GM12878 (cell line): Measurements from ENCODE around the gene AKAP13. TPM values are rescaled to one million over a fixed set of nuclear protein-coding genes. Genes with fewer than 3 reads are reported as not detected.
A peak's percentile ranks its signal among the peaks of the same experiment; 100 is the strongest.

Experiments used
- ATAC-seq: fragments of 200-7000 bp; cut with Tn5 transposase; 3 replicates; pipeline ENCODE4 v1.9.1; 2020; ENCODE audit warnings: mild to moderate bottlenecking, moderate library complexity
- BruUV-seq: library from RNA; stranded (reverse); fragments of 400-500 nt; replicated peaks from 2 replicates; lab custom pipeline; 2021; lab: Mats Ljungman, UMichigan
- CTCF ChIA-PET: fragments of 300-600 bp; sonication (Branson Sonifier 250); formaldehyde crosslinking; extraction: SDS; loops from one replicate; lab custom pipeline; 2021; ENCODE audit warnings: inconsistent platforms; lab: Yijun Ruan, JAX
- POLR2A ChIA-PET: fragments of 350-600 bp; formaldehyde crosslinking; extraction: SDS; loops from one replicate; lab custom pipeline; 2021; ENCODE audit warnings: inconsistent platforms; lab: Charles Lee
- RAD21 ChIA-PET: fragments of 300-600 bp; sonication (Branson Sonifier 250); formaldehyde crosslinking; loops from one replicate; lab custom pipeline; 2023; ENCODE audit warnings: antibody characterized with exemption; ENCODE audit not compliant: unreplicated experiment; lab: Charles Lee
- SMC1A ChIA-PET: fragments of 300-600 bp; sonication (Branson Sonifier 250); formaldehyde crosslinking; loops from one replicate; lab custom pipeline; 2023; ENCODE audit not compliant: unreplicated experiment, uncharacterized antibody; lab: Charles Lee
- DNase-seq: peaks from one replicate; pipeline ENCODE4 v3.0.0-alpha.2; 2011; ENCODE audit warnings: low read depth, low spot score
- FAIRE-seq: peaks from 3 replicates; lab custom pipeline; 2011; peaks lifted over from hg19 to GRCh38; lab: Jason Lieb, UNC
- H2AFZ ChIP-seq: 2 replicates; pipeline ENCODE4 v1.6.0; 2011; ENCODE audit warnings: low read depth, low read length, control low read depth; ENCODE audit not compliant: control insufficient read depth
- H3K27ac ChIP-seq: 2 replicates; pipeline ENCODE4 v1.5.1; 2011; ENCODE audit warnings: control low read depth; ENCODE audit not compliant: control insufficient read depth, insufficient read depth
- H3K27me3 ChIP-seq, 2 experiments: replicated peaks in 1 of 2; 2 replicates each; pipeline versions ENCODE4 v1.6.0 to v1.6.1; 2011; ENCODE audit warnings: low read length in 1 of 2; ENCODE audit not compliant: control insufficient read depth in 2 of 2, insufficient read depth in 2 of 2
- H3K36me3 ChIP-seq, 2 experiments: 2 replicates each; pipeline ENCODE4 v1.5.1; 2011; ENCODE audit warnings: low read length in 1 of 2; ENCODE audit not compliant: control insufficient read depth in 2 of 2, insufficient read depth in 2 of 2
- H3K4me1 ChIP-seq: 2 replicates; pipeline ENCODE4 v1.6.1; 2011; ENCODE audit warnings: mild to moderate bottlenecking, low read length, moderate library complexity, mixed read lengths; ENCODE audit not compliant: control insufficient read depth, insufficient read depth
- H3K4me2 ChIP-seq: 2 replicates; pipeline ENCODE4 v1.6.0; 2011; ENCODE audit warnings: control low read depth; ENCODE audit not compliant: control insufficient read depth, insufficient read depth
- H3K4me3 ChIP-seq: fragments of 200-600 bp; sonication (generic); 2 replicates; pipeline ENCODE4 v1.5.1; 2016
- H3K79me2 ChIP-seq: 2 replicates; pipeline ENCODE4 v1.6.0; 2011; ENCODE audit warnings: low read length; ENCODE audit not compliant: control insufficient read depth, insufficient read depth
- H3K9ac ChIP-seq: 2 replicates; pipeline ENCODE4 v1.8.0; 2011; ENCODE audit warnings: low read length, control low read depth, mixed read lengths; ENCODE audit not compliant: control insufficient read depth, insufficient read depth
- H3K9me3 ChIP-seq: replicated peaks from 3 replicates; pipeline ENCODE4 v1.5.1; 2011; ENCODE audit warnings: mild to moderate bottlenecking, low read length; ENCODE audit not compliant: control insufficient read depth, insufficient read depth
- H4K20me1 ChIP-seq: 2 replicates; pipeline ENCODE4 v1.6.0; 2011; ENCODE audit not compliant: control insufficient read depth, insufficient read depth
- BACH1 ChIP-seq: fragments of 450-650 bp; IDR thresholded peaks from 2 replicates; pipeline ENCODE4 v1.6.1; 2017; ENCODE audit warnings: mild to moderate bottlenecking, borderline replicate concordance
- NFYB ChIP-seq: IDR thresholded peaks from 2 replicates; pipeline ENCODE4 v1.6.1; 2011; ENCODE audit warnings: low read depth, mild to moderate bottlenecking, low read length, improper control_type of control experiment, moderate library complexity; ENCODE audit not compliant: insufficient read depth
- NR2C1 ChIP-seq: fragments of 450-650 bp; IDR thresholded peaks from 2 replicates; pipeline ENCODE4 v1.6.1; 2017; ENCODE audit warnings: antibody characterized with exemption, mild to moderate bottlenecking, moderate library complexity
- POLR2AphosphoS5 ChIP-seq: IDR thresholded peaks from 2 replicates; pipeline ENCODE4 v1.6.1; 2011; ENCODE audit warnings: mild to moderate bottlenecking, low read length, inconsistent platforms
- TCF7 ChIP-seq: IDR thresholded peaks from 2 replicates; pipeline ENCODE4 v1.6.1; 2014; ENCODE audit warnings: antibody characterized with exemption, borderline replicate concordance
- YBX1 ChIP-seq: fragments of 450-650 bp; IDR thresholded peaks from 2 replicates; pipeline ENCODE4 v1.6.1; 2016; ENCODE audit warnings: antibody characterized with exemption
- ZNF384 ChIP-seq: IDR thresholded peaks from 2 replicates; pipeline ENCODE4 v1.6.1; 2012; ENCODE audit warnings: low read depth, mild to moderate bottlenecking, low read length, improper control_type of control experiment, borderline replicate concordance
- WGBS: methylation state at CpG from one replicate; pipeline ENCODE4 v1.1.6; 2016; ENCODE audit warnings: low lambda C conversion rate; ENCODE audit not compliant: insufficient replicate concordance, insufficient coverage; ENCODE audit errors: missing lambda C conversion rate; 5-methylcytosine and 5-hydroxymethylcytosine counted together
- in situ Hi-C: fragments of 300-500 bp; cut with MboI; formaldehyde crosslinking; loops from 9 replicates; pipeline ENCODE4 v1.14.3; 2018; ENCODE audit warnings: mixed read lengths
- intact Hi-C: fragments of 100-400 bp; cut with micrococcal nuclease; formaldehyde crosslinking; loops from one replicate; pipeline ENCODE4 v1.14.2; 2022; ENCODE audit not compliant: unreplicated experiment
- polyA plus RNA-seq, 11 experiments: library from polyadenylated mRNA; depleted of rRNA in 4 of 11; unstranded in 6 of 11; stranded (reverse) in 5 of 11; fragments of >200 nt; fragmentation: Nextera tagmentation in 4 of 11; fragmentation: Illumina TruSeq in 1 of 11; extraction: Ambion mirVana in 4 of 11; extraction: Trizol in 1 of 11; gene quantifications; 1 replicate in 1 of 11; 2 replicates in 10 of 11; pipeline versions ENCODE4 v1.2.1 to v1.2.3, GENCODE V29; 2011 to 2016; ENCODE audit warnings: inconsistent platforms in 2 of 11, missing spikeins in 2 of 11, low read depth in 1 of 11
- total RNA-seq, 4 experiments: library from RNA; depleted of rRNA in 3 of 4; stranded (reverse); fragments of >200 nt in 3 of 4; fragmentation: Illumina TruSeq in 1 of 4; extraction: Trizol in 1 of 4; gene quantifications; 2 replicates each; pipeline versions ENCODE4 v1.2.1 to v1.2.3, GENCODE V29; 2013 to 2021
- TF ChIP-seq, protein P1 (sequence below): IDR thresholded peaks from 2 replicates; pipeline ENCODE4 v1.6.1; 2011; ENCODE audit warnings: low read depth, mild to moderate bottlenecking, low read length, moderate library complexity, borderline replicate concordance; ENCODE audit errors: extremely low read depth

The AKAP13 gene
- total and polyA plus RNA-seq, 10 of the 15 experiments (the other 5 are each of a cell fraction or from before 2014, with no cell fraction given): 14.4 to 74.9 (median 55.1) TPM

DNA sequence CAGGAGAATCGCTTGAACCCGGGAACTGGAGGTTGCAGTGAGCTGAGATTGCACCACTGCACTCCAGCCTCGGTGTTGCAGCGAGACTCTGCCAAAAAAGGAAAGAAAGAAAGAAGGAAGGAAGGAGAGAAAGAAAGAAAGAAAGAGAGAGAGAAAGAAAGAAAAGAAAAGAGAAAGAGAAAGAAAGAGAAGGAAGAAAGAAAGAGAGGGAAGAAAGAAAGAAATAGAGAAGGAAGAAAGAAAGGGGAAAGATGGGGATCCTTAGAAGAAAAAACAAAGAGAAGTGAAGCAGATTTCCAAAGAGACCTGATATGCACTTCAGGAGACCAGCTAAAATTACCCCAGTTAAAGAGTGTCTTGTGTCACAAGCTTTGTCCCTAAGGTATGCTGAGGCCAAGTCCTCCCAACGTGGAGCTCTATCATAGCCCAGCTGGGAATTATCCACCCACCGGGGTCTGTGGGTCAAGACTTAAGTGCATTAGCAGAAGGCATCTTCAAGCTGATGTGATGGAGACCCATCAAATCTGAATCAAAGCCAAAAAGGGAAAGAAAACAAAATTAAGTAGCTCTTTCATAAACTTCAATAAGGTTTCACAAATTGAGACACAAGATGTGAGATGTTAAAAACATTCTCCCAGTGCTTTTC, 17.8 kb upstream of the AKAP13 start:
- 57% methylated on average over 6 of the region's 6 CpGs for WGBS
- Histone ChIP-seq H3K9me3 (no peaks in the 10 kb centered on the region), H2AFZ (no peak overlapping the region), H3K9ac (no peak overlapping the region), H3K4me1 (peaks cover 29% of the 10 kb centered on the region), H3K27ac (no peak overlapping the region), H3K27me3 (no peaks in the 10 kb centered on the region), H3K4me3 (no peak overlapping the region), H4K20me1 (no peaks in the 10 kb centered on the region), H3K36me3 (no peaks in the 10 kb centered on the region), H3K4me2 (no peak overlapping the region), H3K79me2 (no peaks in the 10 kb centered on the region)
- no peak for TF ChIP-seq NFYB
- TF ChIP-seq, protein P1, sequence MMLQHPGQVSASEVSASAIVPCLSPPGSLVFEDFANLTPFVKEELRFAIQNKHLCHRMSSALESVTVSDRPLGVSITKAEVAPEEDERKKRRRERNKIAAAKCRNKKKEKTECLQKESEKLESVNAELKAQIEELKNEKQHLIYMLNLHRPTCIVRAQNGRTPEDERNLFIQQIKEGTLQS: no peak
- 0 out of 2 replicates have a peak, but pooled peaks have one; percentile 5 for TF ChIP-seq YBX1
- TF ChIP-seq POLR2AphosphoS5: no peak
- no peak for TF ChIP-seq ZNF384
- TF ChIP-seq BACH1: no peak
- no peak for TF ChIP-seq TCF7
- no peak for TF ChIP-seq NR2C1
- ATAC-seq (no peak), FAIRE-seq (no peak), DNase-seq (no peak)
- ChIA-PET CTCF (interaction anchor here (0.8 to 2.6 kb wide), 5 partner anchors 11 to 50 kb away, joined by 3 to 9 read pairs (median 3); no protein-coding TSS in a partner anchor), SMC1A (interaction anchor here (0.8 to 4.1 kb wide), 11 partner anchors 18 to 81 kb away, joined by 3 to 45 read pairs (median 4); partner anchors contain the start of gene AKAP13), RAD21 (interaction anchor here (1.0 to 3.9 kb wide), 12 partner anchors 15 to 127 kb away, joined by 3 to 32 read pairs (median 4); partner anchors contain the start of gene AKAP13), POLR2A (interaction anchor here (0.6 to 1.4 kb wide), 2 partner anchors 13 to 86 kb away, joined by 3 to 5 read pairs; no protein-coding TSS in a partner anchor)
- BruUV-seq: no TSS peak
- in situ Hi-C loops (no loop called here), intact Hi-C loops (no loop called here)
